Measurements from ENCODE around the gene RGS12. TPM values are rescaled to one million over a fixed set of nuclear protein-coding genes. Genes with fewer than 3 reads are reported as not detected.

RGS12 gene
- polyA plus RNA-seq, 3 donors, result 0.75 to 15.3 (median 2.7) TPM

DNA sequence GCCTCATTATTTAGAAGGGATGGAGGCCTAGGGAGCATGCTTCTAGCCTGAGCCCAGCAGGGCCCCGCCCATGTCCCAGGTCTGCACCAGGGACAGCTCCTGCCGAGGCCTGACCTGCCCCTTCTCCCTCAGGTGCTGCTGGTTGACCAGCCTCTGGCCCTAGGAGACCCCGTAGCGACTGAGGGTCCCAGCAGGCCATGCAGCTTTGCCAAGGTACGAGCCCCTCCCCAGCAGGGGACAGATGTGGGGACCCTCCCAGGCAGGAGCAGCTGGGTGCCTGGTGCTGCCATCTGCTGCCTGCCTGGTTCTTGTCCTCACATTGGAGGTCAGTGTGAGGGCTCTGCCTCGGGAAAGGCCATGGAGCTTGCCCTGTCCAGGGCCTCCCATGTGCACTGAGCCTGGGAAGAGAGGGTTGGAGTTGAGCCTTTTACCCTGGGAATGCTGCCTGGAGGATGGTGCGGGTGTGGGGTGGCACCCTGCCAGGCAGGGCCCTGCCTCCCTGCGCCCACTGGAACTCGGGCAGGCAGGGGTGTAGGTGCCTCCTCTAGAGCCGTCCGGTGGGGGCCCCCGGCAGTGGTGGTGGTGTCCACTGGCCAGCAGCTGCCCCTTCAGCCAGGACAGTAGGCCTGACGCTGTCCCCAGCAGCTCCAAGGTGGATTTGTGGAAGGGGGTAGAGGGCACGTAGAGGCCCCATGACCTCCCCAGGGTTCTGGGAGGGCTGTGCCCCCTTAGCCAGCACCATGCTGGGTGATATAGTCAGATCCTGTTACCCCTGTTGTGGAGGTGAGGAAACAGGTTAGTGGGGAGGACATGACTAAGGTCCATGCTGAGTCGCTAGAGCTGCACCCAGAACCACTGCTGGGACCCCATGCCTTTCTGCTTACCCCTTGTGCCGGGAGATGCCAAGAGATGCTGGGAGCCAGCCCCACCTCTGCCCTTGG lies 46.1 kb upstream of the RGS12 start:
- peaks cover 19 to 20% of the 10 kb centered on the region in 2 donors for H3K36me3 Mint-ChIP-seq
- TF ChIP-seq, protein P1, sequence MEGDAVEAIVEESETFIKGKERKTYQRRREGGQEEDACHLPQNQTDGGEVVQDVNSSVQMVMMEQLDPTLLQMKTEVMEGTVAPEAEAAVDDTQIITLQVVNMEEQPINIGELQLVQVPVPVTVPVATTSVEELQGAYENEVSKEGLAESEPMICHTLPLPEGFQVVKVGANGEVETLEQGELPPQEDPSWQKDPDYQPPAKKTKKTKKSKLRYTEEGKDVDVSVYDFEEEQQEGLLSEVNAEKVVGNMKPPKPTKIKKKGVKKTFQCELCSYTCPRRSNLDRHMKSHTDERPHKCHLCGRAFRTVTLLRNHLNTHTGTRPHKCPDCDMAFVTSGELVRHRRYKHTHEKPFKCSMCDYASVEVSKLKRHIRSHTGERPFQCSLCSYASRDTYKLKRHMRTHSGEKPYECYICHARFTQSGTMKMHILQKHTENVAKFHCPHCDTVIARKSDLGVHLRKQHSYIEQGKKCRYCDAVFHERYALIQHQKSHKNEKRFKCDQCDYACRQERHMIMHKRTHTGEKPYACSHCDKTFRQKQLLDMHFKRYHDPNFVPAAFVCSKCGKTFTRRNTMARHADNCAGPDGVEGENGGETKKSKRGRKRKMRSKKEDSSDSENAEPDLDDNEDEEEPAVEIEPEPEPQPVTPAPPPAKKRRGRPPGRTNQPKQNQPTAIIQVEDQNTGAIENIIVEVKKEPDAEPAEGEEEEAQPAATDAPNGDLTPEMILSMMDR (IDR thresholded peaks at IDR 0.05), result peak; percentile 24
- H3K4me1 Mint-ChIP-seq, result peaks cover 5% of the 10 kb centered on the region
- 82% methylated on average over 16 of the region's 16 CpGs for WGBS (ENCODE audit: insufficient coverage)
- H3K4me3 Mint-ChIP-seq, result no peak overlapping the region
- H3K9ac ChIP-seq (ENCODE audit: insufficient read depth, low read length, poor library complexity, severe bottlenecking), result no peak overlapping the region
- H4K20me1 ChIP-seq (ENCODE audit: insufficient read depth, low read length), result no peaks in the 10 kb centered on the region
- H3K27ac ChIP-seq (ENCODE audit: low read depth in 1 of 2, low read length in 2 of 2), result no peak overlapping the region
- H3K9me3 Mint-ChIP-seq, result no peaks in the 10 kb centered on the region
- intact Hi-C loops (cut with micrococcal nuclease), result no loop called here
- no peaks in the 10 kb centered on the region for H3K27me3 ChIP-seq (ENCODE audit: control insufficient read depth in 2 of 2, insufficient read depth in 2 of 2, low read length in 2 of 2)
- H3K27me3 Mint-ChIP-seq (ENCODE audit: low read depth in 3 of 3), result no peaks in the 10 kb centered on the region
- H2AFZ ChIP-seq (ENCODE audit: insufficient read depth, low read depth, low read length, poor library complexity, severe bottlenecking), result no peak overlapping the region
- H3K36me3 ChIP-seq (replicated peaks in 1 of 2; ENCODE audit: control insufficient read depth in 1 of 2, insufficient read depth in 2 of 2, low read length in 2 of 2), result peaks cover 3 to 23% of the 10 kb centered on the region in 2 donors
- no peak overlapping the region for H3K4me2 ChIP-seq (replicated peaks; ENCODE audit: extremely low read depth, low read length, poor library complexity, severe bottlenecking)
- no peak overlapping the region for H3K4me3 ChIP-seq (replicated peaks in 1 of 3; ENCODE audit: low read depth in 2 of 3, low read length in 3 of 3)
- H3K79me2 ChIP-seq (ENCODE audit: insufficient read depth, low read length), result no peaks in the 10 kb centered on the region
- DNase-seq, result no peak
- no peaks in the 10 kb centered on the region for H3K9me3 ChIP-seq (replicated peaks in 1 of 2; ENCODE audit: control insufficient read depth in 1 of 2, insufficient read depth in 1 of 2, low read length in 2 of 2)
- H3K27ac Mint-ChIP-seq, result peak overlapping the region in 2 of 7 donors; percentile 37 to 59
- no peaks in the 10 kb centered on the region for H3K4me1 ChIP-seq (ENCODE audit: control insufficient read depth in 1 of 2, insufficient read depth in 2 of 2, low read length in 2 of 2)

DNA sequence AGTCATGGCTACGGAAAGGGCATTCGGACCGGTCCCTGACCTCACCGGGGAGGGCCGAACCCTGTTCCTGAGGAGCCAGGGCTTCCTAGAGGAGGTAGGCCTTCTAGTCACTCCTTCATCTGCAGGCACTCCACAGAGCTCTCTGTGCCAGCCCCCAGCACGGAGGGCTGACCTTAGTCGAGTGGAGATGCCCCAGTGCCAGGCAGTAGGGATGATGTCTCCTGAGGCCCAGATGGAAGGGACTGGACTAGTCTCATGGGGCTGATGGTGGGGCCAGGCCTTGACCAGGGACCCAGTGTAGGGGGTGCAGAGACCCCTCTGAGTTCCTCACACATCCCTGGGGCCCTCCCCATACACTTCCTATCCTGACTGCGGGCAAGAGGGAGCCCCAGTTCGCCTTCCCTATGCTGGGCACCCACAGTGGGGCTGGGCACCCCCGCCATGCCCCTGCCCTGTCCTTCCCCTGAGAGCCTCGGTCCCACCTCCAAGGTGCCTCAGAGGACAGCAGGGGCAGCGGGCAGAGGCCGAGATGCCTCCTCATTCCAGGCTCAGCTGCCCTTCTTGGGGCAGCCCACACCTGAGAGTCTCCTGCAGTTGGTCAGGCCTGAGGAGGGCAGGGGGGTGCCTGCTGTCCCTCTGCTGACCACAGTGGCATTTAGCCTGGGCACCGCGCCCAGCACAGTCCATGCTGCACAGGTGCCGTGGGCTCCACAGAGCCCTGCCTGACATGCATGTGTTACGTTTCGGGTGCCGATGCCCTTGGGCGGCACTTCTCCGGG lies 45.2 kb upstream of the RGS12 start:
- H3K27ac Mint-ChIP-seq, result no peak overlapping the region
- Histone ChIP-seq H3K9me3 (replicated peaks in 1 of 2; ENCODE audit: control insufficient read depth in 1 of 2, insufficient read depth in 1 of 2, low read length in 2 of 2) (no peaks in the 10 kb centered on the region), H3K4me2 (replicated peaks; ENCODE audit: extremely low read depth, low read length, poor library complexity, severe bottlenecking) (no peak overlapping the region), H3K4me3 (replicated peaks in 1 of 3; ENCODE audit: low read depth in 2 of 3, low read length in 3 of 3) (no peak overlapping the region), H4K20me1 (ENCODE audit: insufficient read depth, low read length) (no peaks in the 10 kb centered on the region), H3K27me3 (ENCODE audit: control insufficient read depth in 2 of 2, insufficient read depth in 2 of 2, low read length in 2 of 2) (no peaks in the 10 kb centered on the region), H3K27ac (ENCODE audit: low read depth in 1 of 2, low read length in 2 of 2) (no peak overlapping the region), H3K9ac (ENCODE audit: insufficient read depth, low read length, poor library complexity, severe bottlenecking) (no peak overlapping the region), H3K4me1 (ENCODE audit: control insufficient read depth in 1 of 2, insufficient read depth in 2 of 2, low read length in 2 of 2) (no peaks in the 10 kb centered on the region), H2AFZ (ENCODE audit: insufficient read depth, low read depth, low read length, poor library complexity, severe bottlenecking) (no peak overlapping the region), H3K79me2 (ENCODE audit: insufficient read depth, low read length) (no peaks in the 10 kb centered on the region), H3K36me3 (replicated peaks in 1 of 2; ENCODE audit: control insufficient read depth in 1 of 2, insufficient read depth in 2 of 2, low read length in 2 of 2) (peaks cover 0 to 15% of the 10 kb centered on the region in 2 donors)
- no peak for DNase-seq
- over 99% methylated on average over 18 of the region's 21 CpGs for whole genome bisulfite sequencing (ENCODE audit: insufficient coverage)
- H3K27me3 Mint-ChIP-seq (ENCODE audit: low read depth in 3 of 3), result no peaks in the 10 kb centered on the region
- TF ChIP-seq, protein P1 (IDR thresholded peaks at IDR 0.05), result no peak
- H3K36me3 Mint-ChIP-seq, result peaks cover 11% of the 10 kb centered on the region in 2 donors
- H3K4me1 Mint-ChIP-seq, result peaks cover 5% of the 10 kb centered on the region
- H3K4me3 Mint-ChIP-seq, result no peak overlapping the region
- intact Hi-C loops (cut with micrococcal nuclease), result no loop called here
- H3K9me3 Mint-ChIP-seq, result no peaks in the 10 kb centered on the region
